AG08395 (cell line): ENCODE data around the gene GALT.
"Not testable (repeated sequence)": the region's sequence is repeated elsewhere in the genome, so short reads cannot be mapped to it uniquely, and the experiment has no call there.

Experiments
- DNase-seq: peaks from one replicate; pipeline ENCODE4 v3.0.0; 2012; ENCODE audit warnings: mixed read lengths, low spot score

Gene GALT

DNA sequence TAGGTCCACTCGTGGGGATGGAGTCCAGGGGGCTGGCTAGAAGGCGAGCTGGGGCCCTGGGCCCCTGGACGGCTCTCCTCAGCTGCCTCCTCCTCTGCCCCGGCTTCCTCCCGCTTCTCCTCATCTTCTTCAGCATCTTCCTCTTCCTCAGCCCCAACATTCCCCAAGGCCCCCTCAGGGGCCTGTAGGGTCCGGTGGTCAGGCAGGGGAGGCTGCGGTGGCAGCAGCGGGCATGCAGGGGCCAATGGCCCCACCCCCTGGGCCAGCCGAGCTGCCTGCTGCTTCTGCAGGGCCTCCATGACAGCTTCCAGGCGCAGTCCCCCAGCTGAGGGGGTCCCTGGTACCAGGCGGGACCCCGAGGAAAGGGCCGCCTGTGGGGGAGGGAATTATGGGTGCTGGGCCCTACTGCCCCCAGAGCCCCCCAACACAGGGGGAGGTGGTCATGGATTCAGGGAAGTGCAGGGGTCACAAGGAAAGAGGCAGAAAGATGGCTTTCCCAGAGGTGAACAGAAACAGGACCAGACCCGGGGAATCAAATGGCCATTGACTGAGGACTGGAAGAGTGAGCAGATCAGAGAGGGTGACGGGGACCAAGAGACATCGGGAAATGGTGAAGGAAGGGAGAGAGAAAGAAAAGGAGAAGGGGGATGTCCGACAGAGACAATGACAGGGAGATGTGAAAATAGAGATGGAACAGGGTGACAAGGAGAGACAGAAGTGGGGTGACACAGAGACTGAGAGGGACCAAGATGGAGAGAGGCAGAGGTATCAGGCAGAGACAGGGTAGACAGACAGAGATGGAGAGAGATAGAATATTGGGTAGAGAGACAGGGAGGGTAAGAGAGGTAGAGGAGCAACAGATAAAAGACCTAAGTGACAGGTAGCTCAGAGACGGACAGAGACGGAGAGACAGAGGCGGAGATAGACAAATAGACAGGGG is 18.5 kb upstream of the GALT start:
- DNase-seq, result no peak

- DNase-seq, result peak; percentile 39
These were observed 17.6 kb upstream of the GALT start, which contains the start of gene ARID3C for GRCh38 chr9:34628656-34629490. TSS of gene ARID3C (minus strand) at chr9:34629066. CDS start at chr9:34628014, 1,052 bp downstream.

DNA sequence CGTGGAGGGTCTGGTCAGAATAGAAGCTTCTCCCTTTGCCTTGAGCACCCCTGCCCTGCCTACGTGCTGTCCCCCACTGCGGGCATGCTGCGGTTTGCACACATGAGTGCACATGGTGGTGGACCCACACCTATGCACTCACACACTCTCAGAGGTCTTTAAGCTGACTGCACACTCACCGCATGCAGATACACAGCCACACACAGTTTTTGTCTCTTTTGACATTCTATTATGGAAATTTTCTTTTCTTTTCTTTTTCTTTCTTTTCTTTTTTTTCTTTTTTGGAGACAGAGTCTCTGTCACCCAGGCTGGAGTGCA is 17.0 kb upstream of the GALT start:
- DNase-seq, result no peak

DNA sequence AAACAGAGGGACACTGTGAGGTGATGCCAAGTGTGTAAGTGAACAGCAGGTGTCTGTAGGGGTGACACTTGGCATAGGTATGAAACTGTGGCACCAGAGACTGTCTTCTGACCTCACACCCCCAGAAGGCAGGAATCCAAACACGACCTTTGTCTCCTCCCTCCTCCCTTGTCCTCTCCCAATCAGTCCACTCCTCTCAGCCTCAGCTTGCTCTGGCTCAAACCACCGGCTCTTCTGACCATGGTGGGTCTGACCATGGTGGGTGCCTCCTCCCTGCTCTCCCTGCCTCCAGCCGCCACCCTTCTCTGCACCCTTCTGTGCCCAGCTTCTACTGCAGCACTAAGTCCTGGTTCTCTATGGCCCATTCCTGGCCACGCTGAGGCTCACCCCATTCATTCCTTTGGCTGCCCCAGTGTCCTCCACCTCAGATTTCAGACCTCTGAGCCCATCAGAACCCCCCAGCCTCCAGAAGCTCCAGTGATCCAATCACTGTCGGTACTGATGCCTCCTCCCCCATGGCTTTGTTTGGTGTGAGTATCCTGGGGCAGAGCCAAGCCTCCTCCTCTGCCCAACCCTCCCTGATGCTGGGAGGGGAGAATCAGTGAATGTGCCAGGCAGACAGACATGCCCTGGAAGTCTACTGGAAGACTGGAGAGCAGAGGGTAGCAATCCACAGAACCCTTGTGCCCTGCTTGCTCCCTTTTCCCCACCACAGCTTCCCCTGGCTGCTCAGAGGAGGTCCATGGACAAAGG is 15.9 kb upstream of the GALT start:
- no peak for DNase-seq

DNA sequence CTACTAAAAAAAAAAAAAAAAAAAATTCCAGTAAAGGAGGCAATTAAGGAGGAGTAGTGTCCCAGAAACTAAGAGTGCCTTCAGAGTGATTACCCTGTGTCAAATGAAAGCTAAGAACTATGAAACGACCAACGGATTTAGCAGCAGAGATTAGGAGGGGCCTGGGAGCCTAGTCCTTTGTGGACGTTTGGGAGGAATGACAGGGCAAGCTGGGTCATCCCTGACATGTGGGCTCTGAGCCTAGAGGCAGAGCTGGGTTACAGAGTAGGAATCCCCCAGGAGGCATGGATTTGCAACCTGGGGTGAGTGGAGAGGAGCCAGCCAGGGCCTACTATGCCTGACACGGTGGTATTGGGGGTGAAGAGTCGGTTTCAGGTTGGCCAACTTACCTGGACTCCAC is 13.3 kb upstream of the GALT start:
- DNase-seq, result no peak

GRCh38 chr9:34633851-34634550 is 12.5 kb upstream of the GALT start:
- peak; percentile 77 for DNase-seq

DNA sequence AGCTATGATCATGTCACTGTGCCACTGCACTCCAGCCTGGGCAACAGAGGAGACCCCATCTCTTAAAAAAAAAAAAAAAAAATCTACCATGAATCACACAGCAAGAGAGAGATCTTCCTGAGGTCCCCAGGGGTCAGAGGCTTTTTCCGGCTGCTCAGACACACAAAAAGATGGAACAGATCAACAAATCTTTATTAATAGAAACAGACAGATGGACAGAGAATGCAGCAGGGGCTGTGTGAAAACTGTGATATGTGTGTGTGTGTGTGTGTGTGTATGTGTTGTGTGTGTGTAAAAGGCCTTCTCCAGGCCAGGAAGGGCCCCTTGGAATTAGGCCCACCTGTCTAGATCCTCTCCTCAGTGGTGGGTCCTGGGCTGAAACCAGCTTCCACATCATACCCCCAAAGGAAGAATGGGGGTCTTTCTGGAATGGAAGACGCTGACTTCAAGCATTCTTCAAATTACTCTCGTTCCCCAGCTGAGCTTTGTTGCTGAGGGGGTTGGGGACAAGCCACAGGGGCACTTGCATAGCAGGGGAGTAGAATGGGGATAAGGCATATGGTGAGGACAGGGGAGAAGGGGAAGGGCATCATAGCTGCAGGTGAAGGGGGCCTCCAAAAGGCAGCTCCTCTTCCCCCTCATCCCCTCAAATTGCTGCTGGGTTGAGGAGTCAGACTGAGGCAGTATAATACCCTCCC is 11.8 kb upstream of the GALT start:
- no peak for DNase-seq

DNA sequence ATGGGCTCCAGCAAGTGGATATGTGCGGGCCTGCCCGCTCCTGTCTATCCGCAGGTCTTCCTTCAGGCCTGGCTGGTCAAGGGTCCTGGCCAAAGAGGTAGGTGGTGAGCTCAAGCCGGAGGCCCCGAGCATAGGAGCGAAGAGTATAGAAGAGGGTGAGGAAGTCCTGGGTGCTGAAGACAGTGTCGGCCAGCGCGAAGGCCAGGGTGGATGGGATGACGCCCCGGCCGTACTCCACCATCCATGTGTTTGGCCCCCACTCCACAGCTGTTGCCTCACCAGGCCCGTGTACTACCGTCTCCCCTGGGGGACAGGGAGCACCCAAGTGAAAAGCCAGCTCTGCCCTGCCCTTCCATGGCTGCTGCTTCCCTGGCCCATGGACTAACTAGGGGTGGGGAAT is 10.9 kb upstream of the GALT start:
- no peak for DNase-seq

- DNase-seq, result peak; percentile 45
These were observed 9.6 kb upstream of the GALT start for GRCh38 chr9:34636791-34637355.

DNA sequence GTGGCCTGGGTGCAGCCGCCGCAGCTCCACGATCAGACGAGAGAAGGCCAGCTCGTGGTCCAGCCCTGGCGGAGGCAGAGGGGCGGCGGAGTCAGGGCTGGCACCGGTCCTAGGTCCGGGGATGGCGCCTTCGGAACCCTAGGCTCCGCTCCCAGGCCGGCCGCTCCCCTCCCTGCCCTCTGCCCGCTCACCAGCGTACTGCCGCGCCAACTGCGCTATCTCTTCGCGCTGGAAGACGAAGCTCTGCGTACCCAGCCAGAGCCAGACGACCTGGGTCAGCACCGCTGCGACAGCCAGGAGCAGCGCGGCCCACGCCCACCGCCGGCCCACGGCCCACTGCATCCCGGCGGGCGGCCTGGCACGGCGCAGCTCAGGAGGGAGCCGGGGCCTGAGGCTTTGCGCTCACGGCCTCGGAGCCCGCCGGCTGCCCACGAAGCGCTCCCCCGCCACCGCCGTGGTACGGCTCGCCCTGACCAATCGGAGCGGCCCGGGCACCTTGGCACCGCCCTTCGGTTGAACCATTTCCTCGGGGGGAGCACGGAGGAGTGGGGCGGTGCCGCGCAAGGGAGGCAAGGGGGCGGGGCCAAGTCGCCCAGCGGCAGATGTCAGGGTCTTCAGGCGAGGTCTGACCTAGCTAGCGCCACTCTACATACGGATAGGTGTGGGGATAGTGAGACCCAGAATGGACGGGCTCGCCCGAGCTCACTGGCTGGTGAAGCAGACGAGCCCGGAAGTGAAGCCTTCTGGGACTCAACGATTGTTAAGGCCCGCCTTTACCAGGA is 8.9 kb upstream of the GALT start, which contains the start of gene SIGMAR1:
SIGMAR1 (minus strand) TSS at position 432 of the 782 bp plus-strand sequence; CDS start at position 342, 90 bp downstream.
- peak; percentile 96 for DNase-seq

GRCh38 chr9:34638138-34638445 is 8.4 kb upstream of the GALT start:
- no peak for DNase-seq

- not testable (repeated sequence) for DNase-seq
These were observed 7.2 kb upstream of the GALT start for GRCh38 chr9:34639322-34639721.

DNA sequence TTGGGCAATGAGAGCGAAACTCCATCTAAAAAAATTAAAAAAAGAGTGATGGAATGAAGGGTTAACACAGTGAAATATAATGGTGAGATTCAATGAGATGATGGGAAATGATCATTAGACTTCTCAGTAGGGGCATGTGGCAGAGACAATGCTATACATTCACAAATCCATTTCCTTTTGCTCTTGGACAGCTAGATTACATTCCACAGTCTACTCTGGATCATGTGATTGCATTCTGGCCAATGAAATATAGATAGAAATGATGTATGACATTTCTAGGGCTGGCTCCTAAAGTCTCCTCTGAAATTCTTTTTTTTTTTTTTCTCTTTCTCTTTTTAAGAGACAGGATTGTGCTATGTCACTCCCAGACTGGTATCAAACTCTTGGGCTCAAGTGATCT is 3.8 kb upstream of the GALT start:
- DNase-seq, result no peak

DNA sequence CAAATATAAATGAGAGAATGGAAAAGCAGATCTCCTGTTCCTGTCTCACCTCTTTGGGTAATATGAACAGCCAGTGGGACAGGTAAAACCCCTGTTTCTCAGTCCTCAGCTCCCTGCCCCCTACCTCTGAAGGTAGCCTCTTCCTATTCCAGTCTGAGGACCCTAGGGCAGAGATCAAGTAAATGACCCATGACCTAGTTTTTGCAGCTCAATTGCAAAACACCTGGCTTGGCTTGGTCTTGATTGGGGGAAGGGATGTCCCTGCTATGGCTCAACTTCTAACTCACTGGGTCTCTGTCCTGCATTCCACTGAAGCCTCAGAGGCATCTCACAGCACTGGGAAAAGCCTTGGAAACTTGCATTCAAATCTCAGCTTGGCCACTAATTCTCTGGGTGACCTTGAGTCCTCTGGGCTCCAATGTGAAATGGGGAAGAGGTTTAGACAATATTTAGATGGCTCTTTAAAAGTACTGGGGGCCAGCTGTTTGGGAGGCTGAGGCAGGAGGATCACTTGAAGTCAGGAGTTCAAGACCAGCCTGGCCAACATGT is 1.6 kb upstream of the GALT start:
- DNase-seq, result no peak

GRCh38 chr9:34647084-34647403 is 569 bp downstream of the GALT start:
- DNase-seq, result no peak

GRCh38 chr9:34647651-34648050 is 1.2 kb downstream of the GALT start:
- no peak for DNase-seq

- no peak for DNase-seq
These were observed 2.2 kb downstream of the GALT start for GRCh38 chr9:34648673-34649072.

DNA sequence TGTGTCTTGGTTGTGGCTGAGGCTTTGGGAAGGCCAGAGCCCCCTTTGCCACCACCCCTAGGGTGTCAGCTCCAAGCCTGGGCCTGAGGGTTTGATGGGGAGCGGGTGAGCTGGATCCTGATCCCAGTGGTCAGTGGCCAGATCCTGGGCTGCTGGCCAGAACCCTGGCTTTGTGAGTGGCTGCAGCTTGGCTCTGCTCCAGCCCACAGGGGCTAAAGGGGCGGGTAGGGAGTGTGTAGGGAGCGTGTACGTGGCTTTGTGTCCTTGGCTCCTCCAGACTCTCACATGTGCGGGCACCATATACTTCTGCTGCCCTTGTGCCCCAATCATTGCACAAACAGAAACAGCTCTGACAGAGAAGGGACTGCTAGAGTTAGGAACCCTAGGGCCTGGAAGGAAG is 4.3 kb downstream of the GALT start:
- no peak for DNase-seq

DNA sequence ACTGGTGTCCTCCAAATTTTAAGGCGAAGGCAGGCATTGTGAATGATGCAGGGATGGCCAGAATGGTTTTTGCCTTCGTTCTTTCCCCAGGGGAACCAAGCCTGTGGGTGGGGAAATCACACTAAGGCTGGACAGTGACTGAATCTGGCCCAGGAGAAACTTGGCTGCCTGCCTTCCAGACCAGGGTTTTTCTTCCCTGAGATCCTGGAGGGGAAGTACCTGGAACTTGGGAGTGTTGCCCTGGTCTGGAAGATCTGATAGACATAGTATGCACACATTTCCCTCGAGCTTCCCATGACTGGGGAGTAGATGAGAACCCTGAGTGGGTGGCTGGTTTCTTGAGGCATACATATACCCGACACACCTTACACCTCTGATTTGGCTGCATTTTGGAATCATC is 4.8 kb downstream of the GALT start:
- DNase-seq, result no peak
